ENCODE measurements around the gene SLC33A1. TPM values are rescaled to one million over a fixed set of nuclear protein-coding genes. Genes with fewer than 3 reads are reported as not detected.
A peak's percentile ranks its signal among the peaks of the same experiment; 100 is the strongest.

SLC33A1 gene
- total RNA-seq, 1 experiment from 2014 or later = 23.3 TPM

- DNase-seq (ENCODE audit: low read depth, low spot score) (peak; percentile 41), ATAC-seq (peak; percentile 91)
- POLR2A ChIA-PET = interaction anchor here (0.5 to 1.8 kb wide), 10 partner anchors 12 to 84 kb away, joined by 3 to 5 read pairs (median 4); partner anchors contain the start of genes GMPS and SLC33A1
- no peaks in the 10 kb centered on the region for H3K27me3 ChIP-seq (ENCODE audit: insufficient read depth, low read length)
- H3K27ac ChIP-seq (ENCODE audit: low read depth, low read length) = peak within 1 kb of the TSS; percentile 84
- H2AFZ ChIP-seq (ENCODE audit: low read depth, low read length, poor library complexity, severe bottlenecking) = peak within 1 kb of the TSS; percentile 100
- peaks cover 7 to 14% of the 10 kb centered on the region in 2 experiments; a peak in 3 of 4 replicates for H3K4me1 ChIP-seq (ENCODE audit: control insufficient read depth in 1 of 2, insufficient read depth in 2 of 2, low read length in 2 of 2)
- peak within 1 kb of the TSS; percentile 90 for H3K4me2 ChIP-seq (ENCODE audit: low read length)
- intact Hi-C loops (cut with micrococcal nuclease) = loop anchor here (2.0 kb wide), 1 partner anchor 49 kb away; the partner anchor contains the start of gene SLC33A1
- H3K9me2 ChIP-seq (ENCODE audit: insufficient read depth) = no peaks in the 10 kb centered on the region
- no peaks in the 10 kb centered on the region for H4K20me1 ChIP-seq (ENCODE audit: insufficient read depth)
- H3K4me3 ChIP-seq (replicated peaks in 1 of 2; ENCODE audit: low read depth in 1 of 2, low read length in 2 of 2) = peak within 1 kb of the TSS; percentile 74 to 95
- CTCF ChIA-PET = interaction anchor here (0.8 to 2.7 kb wide), 31 partner anchors 9 to 454 kb away, joined by 3 to 15 read pairs (median 5); partner anchors contain the start of gene GMPS
- RAD21 ChIA-PET (ENCODE audit: low non-redundant PET in 1 of 2, low total read pairs in 2 of 2, uncharacterized antibody in 2 of 2, unreplicated experiment in 2 of 2) = interaction anchor here in 1 of 2 experiments (0.5 kb wide), 1 partner anchor 19 kb away, joined by 3 read pairs; no protein-coding TSS in a partner anchor
- H3K36me3 ChIP-seq (ENCODE audit: control insufficient read depth in 1 of 2, insufficient read depth in 2 of 2, low read length in 2 of 2) = no peaks in the 10 kb centered on the region
- no peaks in the 10 kb centered on the region for H3K79me2 ChIP-seq (ENCODE audit: insufficient read depth, low read length)
- no TSS peak for BruUV-seq (replicated peaks)
- H3K9ac ChIP-seq (ENCODE audit: low read length) = peak within 1 kb of the TSS; percentile 95
- no peaks in the 10 kb centered on the region for H3K9me3 ChIP-seq (ENCODE audit: control insufficient read depth in 1 of 2, insufficient read depth in 1 of 2, low read depth in 1 of 2, low read length in 2 of 2)
- TF ChIP-seq CEBPB (IDR thresholded peaks at IDR 0.05; ENCODE audit: low read depth) = no peak
- TF ChIP-seq POLR2AphosphoS5 (IDR thresholded peaks at IDR 0.05; ENCODE audit: low read depth, low read length) = peak; percentile 60
- peak; percentile 76 for TF ChIP-seq RAD21 (IDR thresholded peaks at IDR 0.05; ENCODE audit: low read depth)
- peak; percentile 81; the same call in 1 of the 2 replicates for TF ChIP-seq CBX3 (IDR thresholded peaks at IDR 0.05; ENCODE audit: low read depth)
- no peak for TF ChIP-seq EZH2phosphoT487 (IDR thresholded peaks at IDR 0.05; ENCODE audit: borderline replicate concordance)
- no peak; the same call in 1 of the 2 replicates for TF ChIP-seq SP1 (IDR thresholded peaks at IDR 0.05; ENCODE audit: low read depth)
- no peak for TF ChIP-seq SRF (IDR thresholded peaks at IDR 0.05; ENCODE audit: low read depth)
- no peak for TF ChIP-seq JUND (IDR thresholded peaks at IDR 0.05)
- no peak for TF ChIP-seq TCF7L2 (IDR thresholded peaks at IDR 0.05; ENCODE audit: borderline replicate concordance, extremely low read depth, insufficient read depth, insufficient read length)
- TF ChIP-seq YY1 (IDR thresholded peaks at IDR 0.05; ENCODE audit: extremely low read depth, insufficient replicate concordance, low read depth, low read length) = peak; percentile 93
- peak; percentile 36; the same call in 1 of the 2 replicates for TF ChIP-seq EGR1 (IDR thresholded peaks at IDR 0.05; ENCODE audit: low read depth)
- TF ChIP-seq ZNF274 (IDR thresholded peaks at IDR 0.05; ENCODE audit: low read depth, low read length) = no peak
- TF ChIP-seq ZFX (IDR thresholded peaks at IDR 0.05) = peak; percentile 92
- TF ChIP-seq EZH2 (IDR thresholded peaks at IDR 0.05) = no peak
- TF ChIP-seq ELF1 (IDR thresholded peaks at IDR 0.05; ENCODE audit: borderline replicate concordance, low read depth) = no peak
- TF ChIP-seq, protein P1, sequence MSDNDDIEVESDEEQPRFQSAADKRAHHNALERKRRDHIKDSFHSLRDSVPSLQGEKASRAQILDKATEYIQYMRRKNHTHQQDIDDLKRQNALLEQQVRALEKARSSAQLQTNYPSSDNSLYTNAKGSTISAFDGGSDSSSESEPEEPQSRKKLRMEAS (IDR thresholded peaks at IDR 0.05) = peak; percentile 88
- TF ChIP-seq FOSL1 (IDR thresholded peaks at IDR 0.05; ENCODE audit: low read depth) = no peak
- TF ChIP-seq SIN3A (IDR thresholded peaks at IDR 0.05; ENCODE audit: low read depth) = peak; percentile 61; the same call in 1 of the 2 replicates
- TF ChIP-seq, protein P2, sequence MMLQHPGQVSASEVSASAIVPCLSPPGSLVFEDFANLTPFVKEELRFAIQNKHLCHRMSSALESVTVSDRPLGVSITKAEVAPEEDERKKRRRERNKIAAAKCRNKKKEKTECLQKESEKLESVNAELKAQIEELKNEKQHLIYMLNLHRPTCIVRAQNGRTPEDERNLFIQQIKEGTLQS (IDR thresholded peaks at IDR 0.05) = no peak
- no peak for TF ChIP-seq POLR2A (IDR thresholded peaks at IDR 0.05; ENCODE audit: borderline replicate concordance, extremely low read depth, insufficient read depth, insufficient read length)
- TF ChIP-seq, protein P3, sequence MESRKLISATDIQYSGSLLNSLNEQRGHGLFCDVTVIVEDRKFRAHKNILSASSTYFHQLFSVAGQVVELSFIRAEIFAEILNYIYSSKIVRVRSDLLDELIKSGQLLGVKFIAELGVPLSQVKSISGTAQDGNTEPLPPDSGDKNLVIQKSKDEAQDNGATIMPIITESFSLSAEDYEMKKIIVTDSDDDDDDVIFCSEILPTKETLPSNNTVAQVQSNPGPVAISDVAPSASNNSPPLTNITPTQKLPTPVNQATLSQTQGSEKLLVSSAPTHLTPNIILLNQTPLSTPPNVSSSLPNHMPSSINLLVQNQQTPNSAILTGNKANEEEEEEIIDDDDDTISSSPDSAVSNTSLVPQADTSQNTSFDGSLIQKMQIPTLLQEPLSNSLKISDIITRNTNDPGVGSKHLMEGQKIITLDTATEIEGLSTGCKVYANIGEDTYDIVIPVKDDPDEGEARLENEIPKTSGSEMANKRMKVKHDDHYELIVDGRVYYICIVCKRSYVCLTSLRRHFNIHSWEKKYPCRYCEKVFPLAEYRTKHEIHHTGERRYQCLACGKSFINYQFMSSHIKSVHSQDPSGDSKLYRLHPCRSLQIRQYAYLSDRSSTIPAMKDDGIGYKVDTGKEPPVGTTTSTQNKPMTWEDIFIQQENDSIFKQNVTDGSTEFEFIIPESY (IDR thresholded peaks at IDR 0.05; ENCODE audit: extremely low read depth, insufficient replicate concordance, low read length) = peak; percentile 30
- TF ChIP-seq, protein P4, sequence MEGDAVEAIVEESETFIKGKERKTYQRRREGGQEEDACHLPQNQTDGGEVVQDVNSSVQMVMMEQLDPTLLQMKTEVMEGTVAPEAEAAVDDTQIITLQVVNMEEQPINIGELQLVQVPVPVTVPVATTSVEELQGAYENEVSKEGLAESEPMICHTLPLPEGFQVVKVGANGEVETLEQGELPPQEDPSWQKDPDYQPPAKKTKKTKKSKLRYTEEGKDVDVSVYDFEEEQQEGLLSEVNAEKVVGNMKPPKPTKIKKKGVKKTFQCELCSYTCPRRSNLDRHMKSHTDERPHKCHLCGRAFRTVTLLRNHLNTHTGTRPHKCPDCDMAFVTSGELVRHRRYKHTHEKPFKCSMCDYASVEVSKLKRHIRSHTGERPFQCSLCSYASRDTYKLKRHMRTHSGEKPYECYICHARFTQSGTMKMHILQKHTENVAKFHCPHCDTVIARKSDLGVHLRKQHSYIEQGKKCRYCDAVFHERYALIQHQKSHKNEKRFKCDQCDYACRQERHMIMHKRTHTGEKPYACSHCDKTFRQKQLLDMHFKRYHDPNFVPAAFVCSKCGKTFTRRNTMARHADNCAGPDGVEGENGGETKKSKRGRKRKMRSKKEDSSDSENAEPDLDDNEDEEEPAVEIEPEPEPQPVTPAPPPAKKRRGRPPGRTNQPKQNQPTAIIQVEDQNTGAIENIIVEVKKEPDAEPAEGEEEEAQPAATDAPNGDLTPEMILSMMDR (IDR thresholded peaks at IDR 0.05 in 2 of 3, conservative IDR thresholded peaks at IDR 0.05 in 1 of 3; ENCODE audit: borderline replicate concordance in 1 of 3, insufficient read depth in 1 of 3, low read depth in 2 of 3, low read length in 2 of 3) = peak; percentile 57 to 85 (median 78)
Measured at GRCh38 chr3:155805802-155806618, 48.2 kb downstream of the SLC33A1 start, which contains the start of gene C3orf33. Gene C3orf33, minus strand, starts transcription at chr3:155806278. Its CDS starts 26 bp downstream, at chr3:155806252.

All from HCT116 (cell line).